NOMO-1 treated with DMSO at 0.1 percent for 48 hours (cell line): ENCODE results near the gene NAPSA.
A peak's percentile ranks its signal among the peaks of the same experiment; 100 is the strongest.
"Not testable (repeated sequence)": the region's sequence is repeated elsewhere in the genome, so short reads cannot be mapped to it uniquely, and the experiment has no call there.

Experiments
- DNase-seq: peaks from one replicate; lab custom pipeline; 2025; ENCODE audit not compliant: unreplicated experiment; lab: John Stamatoyannopoulos, UW

The NAPSA gene

DNA sequence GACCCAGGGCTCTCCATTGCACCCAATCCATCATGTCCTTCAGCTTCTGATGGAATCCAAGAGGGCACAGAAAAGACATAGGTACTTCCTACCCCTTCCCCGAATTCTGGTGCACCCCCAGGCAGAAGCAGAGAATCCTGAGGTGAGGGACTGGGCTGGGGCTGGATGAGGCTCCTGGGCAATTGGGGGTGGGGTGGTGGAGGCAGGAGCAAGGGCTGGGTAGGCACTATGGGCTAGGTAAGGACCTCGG is 33.5 kb downstream of the NAPSA start:
- no peak for DNase-seq

DNA sequence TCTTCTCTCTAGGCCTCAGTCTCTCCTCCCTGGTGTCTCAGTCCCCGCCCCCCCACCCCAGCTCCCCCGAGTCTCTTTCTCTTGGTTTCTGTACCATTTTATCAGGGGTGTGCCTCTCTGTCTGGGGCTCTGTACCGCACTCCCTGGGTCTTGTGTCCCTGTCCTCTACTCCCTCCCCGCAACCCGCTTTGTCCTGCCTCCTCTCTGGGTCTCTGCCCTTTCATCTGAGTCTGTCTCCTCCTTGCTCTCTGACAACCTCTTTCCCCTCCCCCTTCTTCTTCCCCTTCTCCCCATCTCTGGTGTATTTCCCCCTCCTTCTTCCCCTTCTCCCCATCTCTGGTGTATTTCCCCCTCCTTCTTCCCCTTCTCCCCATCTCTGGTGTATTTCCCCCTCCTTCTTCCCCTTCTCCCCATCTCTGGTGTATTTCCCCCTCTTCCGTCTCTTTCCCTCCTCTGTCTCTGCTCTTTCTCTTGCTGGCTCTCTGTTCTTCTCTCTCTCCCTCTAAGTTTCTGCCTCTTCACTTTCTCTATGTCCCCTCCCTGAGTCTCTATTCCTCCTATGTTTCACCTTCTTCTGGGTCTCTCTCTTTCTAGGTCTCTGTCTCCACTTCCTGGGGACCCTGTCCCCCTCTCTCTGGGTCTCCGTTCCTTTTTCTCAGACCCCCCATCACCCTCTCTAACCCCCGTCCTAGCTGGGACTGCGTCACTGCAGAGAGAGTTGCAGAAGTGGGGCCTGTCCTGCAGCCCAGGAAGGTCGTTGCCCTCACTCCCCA is 34.0 kb downstream of the NAPSA start:
- DNase-seq, result peak; percentile 18

DNA sequence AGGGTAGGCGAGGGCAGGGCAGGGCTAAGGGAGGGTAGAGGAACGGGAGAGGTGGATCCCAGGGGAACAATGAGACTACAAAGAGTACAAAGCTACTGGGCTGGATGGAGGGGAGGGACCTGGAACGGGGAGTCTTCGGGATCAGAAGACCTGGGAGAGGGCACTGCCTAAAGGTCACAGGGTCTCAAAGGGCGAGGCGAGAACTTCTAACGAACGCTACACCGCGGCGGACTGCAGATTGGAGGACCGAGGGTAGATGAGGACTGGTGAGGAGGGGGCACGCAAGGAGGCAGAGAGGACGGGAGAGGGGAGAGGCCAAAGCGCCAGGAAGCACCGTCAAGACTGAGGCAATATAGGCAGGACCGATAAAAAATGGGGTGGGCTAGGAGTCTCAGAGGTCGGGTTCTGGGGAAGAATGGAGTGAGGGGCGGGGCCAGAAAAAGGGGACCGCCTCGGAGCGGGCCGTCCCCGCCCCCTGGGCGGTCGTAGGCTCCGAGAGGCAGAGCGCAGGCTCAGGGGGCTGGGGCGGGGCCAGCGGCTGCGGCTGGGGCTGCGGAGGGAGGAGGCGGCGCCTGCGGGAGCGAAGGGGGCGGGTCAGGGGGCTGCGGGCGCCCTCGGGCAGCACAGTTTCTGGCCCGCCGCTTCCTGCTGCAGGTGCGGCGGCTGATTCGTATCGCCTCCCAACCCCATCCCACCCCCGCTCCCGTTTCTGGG is 34.9 kb downstream of the NAPSA start:
- peak; percentile 82 for DNase-seq

DNA sequence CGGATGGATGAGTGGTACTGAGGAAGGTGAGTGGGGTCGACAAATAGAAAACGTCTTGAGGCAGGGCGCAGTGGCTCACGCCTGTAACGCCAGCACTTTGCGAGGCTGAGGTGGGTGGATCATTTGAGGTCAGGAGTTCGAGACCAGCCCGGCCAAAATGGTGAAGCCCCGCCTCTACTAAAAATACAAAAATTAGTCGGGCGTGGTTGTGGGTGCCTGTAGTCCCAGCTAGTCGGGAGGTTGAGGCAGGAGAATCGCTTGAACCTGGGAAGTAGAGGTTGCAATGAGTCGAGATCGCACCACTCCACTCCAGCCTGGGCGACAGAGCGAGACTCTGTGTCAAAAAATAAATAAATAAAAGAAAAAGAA is 35.5 kb downstream of the NAPSA start:
- DNase-seq, result not testable (repeated sequence)

DNA sequence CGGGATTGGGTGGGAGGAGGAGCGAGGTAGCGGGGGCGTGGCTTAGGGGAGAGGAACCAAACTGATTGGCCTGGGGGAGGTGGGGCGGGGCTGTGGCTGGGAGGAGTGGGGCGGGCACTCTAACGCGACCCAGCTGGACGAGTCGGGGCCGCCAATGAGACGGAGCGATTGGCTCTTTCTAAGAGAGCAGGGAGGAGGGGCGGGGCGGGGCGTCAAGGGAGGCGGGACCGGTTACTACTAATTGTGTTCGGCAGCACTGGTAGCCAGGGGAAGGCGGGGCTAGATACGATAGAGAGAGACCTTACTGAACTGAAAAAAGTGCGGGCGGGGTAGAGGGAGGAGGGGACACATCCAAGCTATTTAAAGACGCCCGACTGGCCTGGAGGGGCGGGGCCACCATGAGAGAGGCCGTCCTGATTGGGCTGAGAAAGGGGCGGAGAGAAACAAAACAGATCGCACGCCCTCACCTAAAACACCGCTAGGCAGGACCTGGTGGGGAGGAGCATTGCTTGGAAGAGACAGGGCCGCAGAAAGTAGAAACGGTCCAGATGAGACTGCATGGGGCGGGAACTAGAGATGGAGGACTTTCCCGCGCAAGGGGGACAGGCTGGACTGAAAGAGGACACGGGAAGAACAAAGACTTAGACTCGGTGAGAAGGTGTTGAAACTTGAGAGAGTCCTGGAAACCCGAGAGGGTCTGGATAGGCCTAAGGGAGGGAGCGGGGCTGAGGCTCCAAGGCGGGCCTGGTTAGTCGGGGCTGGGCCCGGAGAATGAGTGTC is 36.1 kb downstream of the NAPSA start, which contains the start of gene KCNC3:
Gene KCNC3 (minus strand): TSS at position 232 of the 780 bp plus-strand sequence. CDS start 295 bp downstream, outside the sequence.
- DNase-seq, result peak; percentile 100

DNA sequence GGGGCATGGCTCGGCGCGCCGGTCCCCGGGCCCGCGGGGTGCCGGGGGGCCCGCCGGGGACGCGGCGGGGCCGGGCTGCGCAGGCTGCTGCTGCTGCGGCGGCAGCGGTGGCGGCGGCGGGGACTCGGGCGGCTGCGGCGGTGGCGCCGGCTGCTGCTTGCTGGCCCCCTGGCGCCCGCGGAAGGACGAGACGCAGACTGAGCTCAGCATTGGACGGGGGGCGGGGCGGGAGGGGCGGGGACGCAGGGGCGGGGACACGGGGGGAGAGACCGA is 36.6 kb downstream of the NAPSA start:
- DNase-seq, result no peak

DNA sequence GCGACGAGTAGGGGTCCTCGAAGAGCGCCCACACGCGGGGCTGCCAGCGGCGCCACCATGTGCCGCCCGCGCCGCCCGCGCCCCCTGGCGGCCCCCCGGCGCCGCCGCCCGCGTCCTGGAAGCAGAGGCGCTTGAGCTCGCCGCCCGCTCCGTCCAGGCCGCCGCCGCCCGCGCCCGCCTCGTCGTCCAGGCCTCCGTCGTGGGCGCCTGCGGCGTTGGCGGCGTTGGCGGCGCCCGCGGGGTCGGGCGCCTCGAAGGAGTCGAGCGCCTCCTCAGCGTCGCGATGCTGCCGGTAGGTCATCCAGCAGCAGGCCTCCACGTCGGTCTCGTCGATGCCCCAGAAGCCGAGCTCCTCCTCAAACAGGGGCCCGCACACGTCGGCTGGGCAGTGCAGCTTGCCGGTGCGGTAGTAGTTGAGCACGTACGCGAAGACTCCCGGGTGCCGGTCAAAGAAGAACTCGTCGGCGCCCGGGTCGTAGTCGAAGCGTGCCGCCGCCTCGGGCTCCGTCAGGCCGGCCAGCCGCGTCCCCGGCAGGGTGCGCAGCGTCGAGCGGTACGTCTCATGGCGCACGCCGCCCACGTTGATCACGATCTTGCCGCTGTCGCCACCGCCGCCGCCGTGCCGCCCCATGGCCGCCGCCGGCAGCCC is 37.1 kb downstream of the NAPSA start:
- peak; percentile 34 for DNase-seq

- no peak for DNase-seq
These were observed 37.8 kb downstream of the NAPSA start for GRCh38 chr19:50327461-50328223.

- DNase-seq, result no peak
These were observed 38.4 kb downstream of the NAPSA start for GRCh38 chr19:50327013-50327412.

- DNase-seq, result no peak
These were observed 39.3 kb downstream of the NAPSA start for GRCh38 chr19:50326101-50326664.

GRCh38 chr19:50325310-50326100 is 39.9 kb downstream of the NAPSA start:
- DNase-seq, result peak; percentile 66

- DNase-seq, result no peak
These were observed 41.1 kb downstream of the NAPSA start for GRCh38 chr19:50324331-50324730.

GRCh38 chr19:50323782-50324133 is 41.7 kb downstream of the NAPSA start:
- no peak for DNase-seq

DNA sequence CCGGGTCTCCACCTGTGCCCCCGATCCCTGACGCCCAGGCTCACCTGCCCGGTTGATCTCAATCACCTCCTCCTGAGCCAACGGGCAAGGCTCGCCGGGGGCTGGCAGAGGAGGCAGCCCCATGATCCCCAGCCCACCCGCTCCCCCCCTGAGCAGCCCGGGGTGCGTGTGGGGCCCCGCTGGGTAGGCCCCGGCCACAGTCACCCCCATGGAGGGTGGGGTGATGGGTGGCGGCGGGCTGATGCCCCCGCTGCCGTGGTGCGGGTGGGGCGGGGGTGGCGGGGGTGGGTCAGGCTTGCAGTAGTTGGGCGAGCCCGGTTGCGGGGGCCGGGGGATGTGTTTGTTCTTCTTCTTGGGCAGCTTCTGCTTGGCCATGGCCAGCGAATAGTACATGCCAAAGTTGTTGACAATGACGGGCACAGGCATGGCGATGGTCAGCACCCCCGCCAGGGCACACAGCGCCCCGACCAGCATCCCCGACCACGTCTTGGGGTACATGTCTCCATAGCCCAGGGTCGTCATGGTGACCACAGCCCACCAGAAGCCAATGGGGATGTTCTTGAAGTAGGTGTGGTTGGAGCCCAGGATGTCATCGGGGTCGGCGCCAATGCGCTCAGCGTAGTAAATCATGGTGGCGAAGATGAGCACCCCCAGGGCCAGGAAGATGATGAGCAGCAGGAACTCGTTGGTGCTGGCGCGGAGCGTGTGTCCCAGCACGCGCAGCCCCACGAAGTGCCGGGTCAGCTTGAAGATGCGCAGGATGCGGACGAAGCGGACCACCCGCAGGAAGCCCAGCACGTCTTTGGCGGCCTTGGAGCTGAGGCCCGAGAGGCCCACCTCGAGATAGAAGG is 42.3 kb downstream of the NAPSA start:
- no peak for DNase-seq

- no peak for DNase-seq
These were observed 43.2 kb downstream of the NAPSA start for GRCh38 chr19:50322234-50322633.

DNA sequence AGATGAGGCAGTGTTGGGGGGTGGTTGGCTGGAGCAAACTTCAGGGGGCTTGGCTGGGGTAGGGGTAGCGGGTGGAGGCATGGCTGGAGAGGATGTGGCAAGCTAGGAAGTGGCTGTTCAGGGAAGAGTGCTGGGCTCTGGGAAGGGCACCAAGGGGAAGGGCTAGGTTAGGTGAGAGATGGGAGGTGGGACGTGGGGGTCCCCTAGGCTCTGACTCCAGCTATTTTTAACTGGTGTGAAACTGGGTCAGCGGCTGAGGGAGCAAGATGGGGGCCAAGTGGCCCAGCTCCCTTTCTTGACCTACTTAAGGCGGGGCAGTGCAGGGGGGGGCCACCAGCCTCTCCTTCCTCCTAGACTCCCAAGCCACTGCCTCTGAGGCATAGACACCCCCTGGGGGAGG is 43.6 kb downstream of the NAPSA start:
- no peak for DNase-seq

- no peak for DNase-seq
These were observed 44.8 kb downstream of the NAPSA start for GRCh38 chr19:50320596-50320995.

DNA sequence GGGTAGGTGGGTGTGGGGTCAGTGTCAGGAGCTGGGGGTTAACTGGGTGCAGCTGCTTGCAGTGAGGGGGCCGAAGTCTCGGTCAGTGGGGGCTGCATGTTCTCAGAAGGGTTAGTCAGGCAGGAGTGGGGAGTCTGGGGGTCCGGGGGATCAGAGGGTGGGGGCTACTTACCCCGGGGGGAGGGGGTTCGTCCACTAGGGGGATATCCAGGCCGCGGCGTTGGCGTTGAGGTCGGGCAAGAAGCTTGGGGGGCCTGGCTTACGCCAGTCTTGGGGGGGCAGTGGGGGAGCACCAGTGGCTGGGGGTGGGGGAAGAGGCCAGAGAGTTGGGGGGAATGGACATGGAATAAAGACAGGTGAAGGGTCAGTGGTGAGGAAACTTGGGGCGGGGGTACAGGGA is 45.4 kb downstream of the NAPSA start:
- DNase-seq, result no peak

GRCh38 chr19:50319156-50319555 is 46.3 kb downstream of the NAPSA start:
- no peak for DNase-seq
